ENCODE results near the gene VAPA. TPM values are rescaled to one million over a fixed set of nuclear protein-coding genes. Genes with fewer than 3 reads are reported as not detected.

The VAPA gene
- total and polyA plus RNA-seq, 2 of the 4 experiments (the other 2 are of a cell fraction): 199 to 206 TPM

DNA sequence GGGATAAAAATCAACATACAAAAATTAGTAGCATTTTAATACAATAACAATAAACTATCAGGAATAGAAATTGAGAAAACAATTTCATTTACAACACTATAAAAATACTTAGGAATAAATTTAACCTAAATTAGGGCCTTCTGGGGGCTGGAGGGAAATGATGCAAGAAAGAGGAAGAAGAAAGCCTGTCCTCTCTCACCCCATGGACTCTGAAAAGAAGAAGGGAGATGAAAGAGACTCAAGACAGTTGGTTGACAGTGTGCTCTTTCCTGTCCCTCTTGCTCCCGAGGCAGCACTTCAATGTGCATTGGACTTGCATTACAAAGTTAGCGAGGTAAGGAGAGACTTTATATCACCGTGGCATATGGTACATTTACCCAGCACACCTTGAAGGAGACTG lies 88.5 kb downstream of the VAPA start:
- ATAC-seq (ENCODE audit: low read depth) (no peak), DNase-seq (no peak)
- Histone ChIP-seq H3K4ac (ENCODE audit: low read depth, low read length) (no peak overlapping the region), H3K23ac (ENCODE audit: low read depth, low read length) (no peak overlapping the region), H2AK5ac (ENCODE audit: low read depth, low read length) (no peak overlapping the region), H3K4me3 (ENCODE audit: insufficient read depth, low read depth, low read length) (no peak overlapping the region), H3K27me3 (ENCODE audit: control insufficient read depth, insufficient read depth, low read length) (peaks cover 11% of the 10 kb centered on the region), H4K20me1 (ENCODE audit: insufficient read depth, low read length) (no peaks in the 10 kb centered on the region), H3K9me3 (ENCODE audit: control insufficient read depth, insufficient read depth, low read length) (peaks cover 2% of the 10 kb centered on the region), H3K9me1 (ENCODE audit: insufficient read depth, low read length) (no peaks in the 10 kb centered on the region; the same call in 1 of the 2 replicates), H3K79me1 (ENCODE audit: low read depth in 1 of 2, low read length in 2 of 2) (no peaks in the 10 kb centered on the region), H3K14ac (replicated peaks; ENCODE audit: low read depth, low read length) (no peak overlapping the region), H3K4me1 (ENCODE audit: control insufficient read depth, insufficient read depth, low read length) (peaks cover 2% of the 10 kb centered on the region; the same call in 1 of the 2 replicates), H3K56ac (ENCODE audit: extremely low read depth, insufficient read depth, low read length) (no peak overlapping the region), H2BK15ac (ENCODE audit: low read depth, low read length) (no peak overlapping the region), H4K91ac (ENCODE audit: insufficient read depth, low read depth, low read length) (no peak overlapping the region), H2BK5ac (ENCODE audit: low read depth, low read length, poor library complexity, severe bottlenecking) (no peak overlapping the region), H3K18ac (ENCODE audit: low read depth, low read length) (no peak overlapping the region), H3K9ac (ENCODE audit: low read depth, low read length) (no peak overlapping the region), H2BK120ac (ENCODE audit: low read depth, low read length) (no peak overlapping the region), H4K5ac (ENCODE audit: low read depth, low read length) (no peak overlapping the region), H3K36me3 (ENCODE audit: control insufficient read depth, insufficient read depth, low read length) (no peaks in the 10 kb centered on the region), H2AK9ac (replicated peaks; ENCODE audit: low read depth, low read length, poor library complexity) (no peak overlapping the region), H2BK20ac (ENCODE audit: low read depth, low read length) (no peak overlapping the region), H3K27ac (ENCODE audit: insufficient read depth, low read length) (no peak overlapping the region), H3K4me2 (ENCODE audit: low read depth, low read length) (no peak overlapping the region), H2AFZ (replicated peaks; ENCODE audit: low read length, poor library complexity) (no peak overlapping the region), H4K8ac (ENCODE audit: low read depth in 2 of 2, low read length in 2 of 2) (no peak overlapping the region)
- CTCF ChIA-PET: no interaction called here
- no TSS peak for BruUV-seq (replicated peaks)
- POLR2A ChIA-PET (ENCODE audit: unreplicated experiment): no interaction called here
- dilution Hi-C loops (cut with HindIII; ENCODE audit: low sequenced_read_pairs, unreplicated experiment) (no loop called here), in situ Hi-C loops (cut with MboI; ENCODE audit: low sequenced_read_pairs) (no loop called here), intact Hi-C loops (cut with micrococcal nuclease) (loop anchor here (10.0 kb wide), 1 partner anchor 373 kb away; no protein-coding TSS in a partner anchor)
- WGBS, 2 experiments (ENCODE audit: extremely low coverage in 2 of 2, insufficient read length in 1 of 2): 73% methylated on average over 3 of the region's 3 CpGs; no CpG with 5 or more reads in 1 of the 2 experiments
- TF ChIP-seq FOS (IDR thresholded peaks at IDR 0.05; ENCODE audit: low read depth, low read length) (no peak), RCOR1 (IDR thresholded peaks at IDR 0.05; ENCODE audit: insufficient replicate concordance, low read length) (no peak), RAD21 (IDR thresholded peaks at IDR 0.05; ENCODE audit: low read length) (no peak), MAFK (IDR thresholded peaks at IDR 0.05; ENCODE audit: low read depth, low read length) (no peak), POLR2A (IDR thresholded peaks at IDR 0.05; ENCODE audit: low read depth, low read length) (no peak), MXI1 (IDR thresholded peaks at IDR 0.05; ENCODE audit: borderline replicate concordance, low read depth, low read length) (no peak), NFE2L2 (IDR thresholded peaks at IDR 0.05; ENCODE audit: low read depth, low read length) (no peak), CEBPB (IDR thresholded peaks at IDR 0.05; ENCODE audit: low read depth, low read length) (no peak), RFX5 (IDR thresholded peaks at IDR 0.05; ENCODE audit: low read depth, low read length) (no peak), CHD1 (IDR thresholded peaks at IDR 0.05; ENCODE audit: low read depth, low read length) (no peak), BHLHE40 (IDR thresholded peaks at IDR 0.05; ENCODE audit: low read depth, low read length) (no peak), SMC3 (IDR thresholded peaks at IDR 0.05; ENCODE audit: low read depth, low read length) (no peak), MAZ (IDR thresholded peaks at IDR 0.05; ENCODE audit: borderline replicate concordance, low read depth, low read length) (no peak)
- TF ChIP-seq, protein P1, sequence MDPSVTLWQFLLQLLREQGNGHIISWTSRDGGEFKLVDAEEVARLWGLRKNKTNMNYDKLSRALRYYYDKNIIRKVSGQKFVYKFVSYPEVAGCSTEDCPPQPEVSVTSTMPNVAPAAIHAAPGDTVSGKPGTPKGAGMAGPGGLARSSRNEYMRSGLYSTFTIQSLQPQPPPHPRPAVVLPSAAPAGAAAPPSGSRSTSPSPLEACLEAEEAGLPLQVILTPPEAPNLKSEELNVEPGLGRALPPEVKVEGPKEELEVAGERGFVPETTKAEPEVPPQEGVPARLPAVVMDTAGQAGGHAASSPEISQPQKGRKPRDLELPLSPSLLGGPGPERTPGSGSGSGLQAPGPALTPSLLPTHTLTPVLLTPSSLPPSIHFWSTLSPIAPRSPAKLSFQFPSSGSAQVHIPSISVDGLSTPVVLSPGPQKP (IDR thresholded peaks at IDR 0.05; ENCODE audit: borderline replicate concordance, low read depth, low read length): no peak
- TF ChIP-seq, protein P2, sequence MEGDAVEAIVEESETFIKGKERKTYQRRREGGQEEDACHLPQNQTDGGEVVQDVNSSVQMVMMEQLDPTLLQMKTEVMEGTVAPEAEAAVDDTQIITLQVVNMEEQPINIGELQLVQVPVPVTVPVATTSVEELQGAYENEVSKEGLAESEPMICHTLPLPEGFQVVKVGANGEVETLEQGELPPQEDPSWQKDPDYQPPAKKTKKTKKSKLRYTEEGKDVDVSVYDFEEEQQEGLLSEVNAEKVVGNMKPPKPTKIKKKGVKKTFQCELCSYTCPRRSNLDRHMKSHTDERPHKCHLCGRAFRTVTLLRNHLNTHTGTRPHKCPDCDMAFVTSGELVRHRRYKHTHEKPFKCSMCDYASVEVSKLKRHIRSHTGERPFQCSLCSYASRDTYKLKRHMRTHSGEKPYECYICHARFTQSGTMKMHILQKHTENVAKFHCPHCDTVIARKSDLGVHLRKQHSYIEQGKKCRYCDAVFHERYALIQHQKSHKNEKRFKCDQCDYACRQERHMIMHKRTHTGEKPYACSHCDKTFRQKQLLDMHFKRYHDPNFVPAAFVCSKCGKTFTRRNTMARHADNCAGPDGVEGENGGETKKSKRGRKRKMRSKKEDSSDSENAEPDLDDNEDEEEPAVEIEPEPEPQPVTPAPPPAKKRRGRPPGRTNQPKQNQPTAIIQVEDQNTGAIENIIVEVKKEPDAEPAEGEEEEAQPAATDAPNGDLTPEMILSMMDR (conservative IDR thresholded peaks at IDR 0.05; ENCODE audit: low read depth, low read length): no peak
- TF ChIP-seq, protein P3, sequence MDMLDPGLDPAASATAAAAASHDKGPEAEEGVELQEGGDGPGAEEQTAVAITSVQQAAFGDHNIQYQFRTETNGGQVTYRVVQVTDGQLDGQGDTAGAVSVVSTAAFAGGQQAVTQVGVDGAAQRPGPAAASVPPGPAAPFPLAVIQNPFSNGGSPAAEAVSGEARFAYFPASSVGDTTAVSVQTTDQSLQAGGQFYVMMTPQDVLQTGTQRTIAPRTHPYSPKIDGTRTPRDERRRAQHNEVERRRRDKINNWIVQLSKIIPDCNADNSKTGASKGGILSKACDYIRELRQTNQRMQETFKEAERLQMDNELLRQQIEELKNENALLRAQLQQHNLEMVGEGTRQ (IDR thresholded peaks at IDR 0.05; ENCODE audit: low read depth, low read length): no peak

All from IMR-90 (cell line).